GM19324 (cell line): ENCODE data around the gene RUSF1.
"Not testable (repeated sequence)": the region's sequence is repeated elsewhere in the genome, so short reads cannot be mapped to it uniquely, and the experiment has no call there.

Experiments
- ATAC-seq: cut with Tn5 transposase; IDR thresholded peaks from one replicate; pipeline ENCODE4 v1.9.1; 2021; ENCODE audit warnings: mild to moderate bottlenecking, moderate library complexity; ENCODE audit not compliant: unreplicated experiment, low FRiP score

RUSF1 gene

GRCh38 chr16:31488468-31489297 lies 19.5 kb downstream of the RUSF1 start:
- no peak for ATAC-seq

DNA sequence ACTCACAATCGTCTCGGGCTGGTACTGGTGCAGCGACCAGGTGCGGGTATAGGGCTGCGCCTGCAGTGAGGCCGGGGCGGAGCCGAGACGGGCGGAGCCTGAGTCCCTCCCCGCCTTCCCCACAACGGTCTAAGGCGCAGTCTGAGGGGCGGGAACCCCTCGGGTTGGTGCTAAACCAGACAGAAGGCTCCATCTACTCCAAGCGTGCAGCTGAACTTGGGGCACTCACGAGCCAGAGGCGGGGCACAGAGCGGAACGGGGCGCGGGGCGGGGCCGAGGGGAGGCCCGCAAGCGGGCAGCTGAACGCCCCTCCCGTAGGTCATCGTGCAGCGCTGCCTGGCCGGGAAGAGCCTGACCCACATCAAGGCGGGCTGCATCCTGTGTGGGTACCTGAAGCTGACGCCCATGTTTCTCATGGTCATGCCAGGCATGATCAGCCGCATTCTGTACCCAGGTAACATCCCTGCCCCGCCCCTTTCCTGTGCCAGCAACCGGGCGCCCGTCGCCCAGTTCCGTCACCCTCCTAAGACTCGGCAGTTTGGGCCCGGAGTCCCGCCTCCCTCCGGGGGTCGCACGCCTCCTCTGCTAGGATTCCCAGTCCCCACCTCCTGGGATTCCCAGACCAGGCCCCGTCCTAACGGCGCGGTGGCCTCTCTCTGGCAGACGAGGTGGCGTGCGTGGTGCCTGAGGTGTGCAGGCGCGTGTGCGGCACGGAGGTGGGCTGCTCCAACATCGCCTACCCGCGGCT lies 20.3 kb downstream of the RUSF1 start:
- peak; percentile 76 for ATAC-seq

DNA sequence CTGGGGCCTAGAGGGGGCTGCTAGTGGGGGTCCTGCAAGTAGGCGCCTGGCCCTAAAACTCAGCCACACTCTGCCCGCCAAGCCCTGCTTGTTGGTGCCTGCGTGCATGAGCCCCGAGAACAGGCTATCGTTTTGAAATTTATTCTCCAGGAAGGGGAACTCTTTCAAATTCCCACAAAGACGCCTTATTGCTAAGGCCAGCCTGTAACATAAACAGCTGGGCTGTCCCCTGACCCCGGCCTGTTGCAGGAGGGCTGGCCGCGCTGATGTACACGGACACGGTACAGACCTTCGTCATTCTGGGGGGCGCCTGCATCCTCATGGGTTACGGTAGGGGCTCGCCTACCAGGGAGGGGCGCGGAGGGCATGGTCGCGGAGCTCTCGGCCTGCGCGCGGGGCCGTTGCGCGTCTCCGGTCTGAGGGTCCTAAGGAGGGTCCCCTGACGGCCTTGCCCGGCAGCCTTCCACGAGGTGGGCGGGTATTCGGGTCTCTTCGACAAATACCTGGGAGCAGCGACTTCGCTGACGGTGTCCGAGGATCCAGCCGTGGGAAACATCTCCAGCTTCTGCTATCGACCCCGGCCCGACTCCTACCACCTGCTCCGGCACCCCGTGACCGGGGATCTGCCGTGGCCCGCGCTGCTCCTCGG lies 21.0 kb downstream of the RUSF1 start:
- no peak for ATAC-seq

DNA sequence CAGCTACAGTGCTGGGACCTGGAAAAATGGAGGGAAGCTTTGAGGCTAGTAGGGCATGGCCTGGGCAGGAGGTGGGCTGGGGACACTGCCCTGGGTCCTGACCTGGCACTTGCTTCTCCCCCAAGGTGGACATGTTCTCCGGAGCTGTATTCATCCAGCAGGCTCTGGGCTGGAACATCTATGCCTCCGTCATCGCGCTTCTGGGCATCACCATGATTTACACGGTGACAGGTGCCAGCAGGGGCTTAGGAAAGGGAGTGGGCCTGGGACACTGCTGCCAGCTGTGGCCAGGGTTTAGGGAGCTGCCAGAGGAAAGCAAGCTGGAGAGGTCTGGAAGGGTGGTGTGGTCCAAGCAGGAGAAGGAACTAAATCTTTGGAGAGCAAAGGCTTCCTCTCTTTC lies 22.1 kb downstream of the RUSF1 start:
- no peak for ATAC-seq

GRCh38 chr16:31485571-31485970 lies 22.6 kb downstream of the RUSF1 start:
- ATAC-seq, result no peak

GRCh38 chr16:31484491-31485171 lies 23.6 kb downstream of the RUSF1 start:
- no peak for ATAC-seq

DNA sequence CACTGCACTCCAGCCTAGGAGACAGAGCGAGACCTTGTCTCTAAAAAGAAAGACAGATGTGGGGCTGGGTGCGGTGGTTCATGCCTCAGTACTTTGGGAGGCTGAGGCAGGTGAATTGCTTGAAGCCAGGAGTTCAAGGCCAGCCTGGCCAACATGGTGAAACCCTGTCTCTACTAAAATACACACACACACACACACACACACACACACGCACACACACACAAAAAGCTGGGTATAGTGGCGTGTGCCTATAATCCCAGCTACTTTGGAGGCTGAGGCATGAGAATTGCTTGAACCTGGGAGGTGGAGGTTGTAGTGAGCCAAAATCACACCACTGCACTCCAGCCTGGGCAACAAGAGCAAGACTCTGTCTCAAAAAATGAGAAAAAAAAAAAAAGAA lies 24.1 kb downstream of the RUSF1 start:
- ATAC-seq, result not testable (repeated sequence)

- no peak for ATAC-seq
These were observed 25.1 kb downstream of the RUSF1 start, which contains the start of gene SLC5A2 for GRCh38 chr16:31483081-31483480. TSS of gene SLC5A2 (plus strand) at chr16:31483123. CDS start at chr16:31483137, 14 bp downstream.

DNA sequence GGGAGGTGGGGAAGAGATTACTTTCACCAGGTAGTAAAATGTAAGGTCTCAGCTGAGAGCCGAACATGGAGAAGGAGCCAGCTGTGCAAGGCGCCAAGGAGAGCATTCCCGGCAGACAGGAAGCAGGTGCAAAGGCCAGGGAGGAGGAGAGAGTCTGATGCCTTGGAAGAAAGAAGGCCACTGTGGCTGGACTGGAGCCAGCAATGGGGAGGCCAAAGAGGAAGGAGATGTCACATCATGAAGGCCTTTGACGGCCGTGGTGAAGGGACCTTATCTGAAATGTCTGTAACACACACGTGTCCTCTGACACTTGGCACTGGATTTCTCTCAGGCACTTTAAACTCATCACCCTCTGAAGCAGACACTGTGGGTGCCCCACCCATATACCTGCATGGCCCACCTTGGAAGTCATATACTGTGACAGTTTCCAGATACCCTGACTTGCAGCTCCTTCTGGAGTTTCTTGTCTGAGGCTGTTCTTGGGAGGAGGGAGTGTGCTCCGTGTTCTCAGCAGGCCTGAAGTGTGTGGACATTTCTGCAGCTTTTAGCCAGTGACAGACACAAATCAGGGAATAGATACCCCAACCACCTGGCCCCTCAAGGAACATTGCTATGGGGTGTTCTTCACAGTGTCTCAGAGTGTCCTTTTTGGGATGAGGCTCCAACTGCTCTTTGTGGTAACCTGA lies 27.2 kb downstream of the RUSF1 start:
- ATAC-seq, result no peak

- no peak for ATAC-seq
These were observed 28.4 kb downstream of the RUSF1 start for GRCh38 chr16:31479751-31480150.

GRCh38 chr16:31478956-31479355 lies 29.2 kb downstream of the RUSF1 start:
- ATAC-seq, result no peak

GRCh38 chr16:31477220-31478216 lies 30.7 kb downstream of the RUSF1 start:
- no peak for ATAC-seq

DNA sequence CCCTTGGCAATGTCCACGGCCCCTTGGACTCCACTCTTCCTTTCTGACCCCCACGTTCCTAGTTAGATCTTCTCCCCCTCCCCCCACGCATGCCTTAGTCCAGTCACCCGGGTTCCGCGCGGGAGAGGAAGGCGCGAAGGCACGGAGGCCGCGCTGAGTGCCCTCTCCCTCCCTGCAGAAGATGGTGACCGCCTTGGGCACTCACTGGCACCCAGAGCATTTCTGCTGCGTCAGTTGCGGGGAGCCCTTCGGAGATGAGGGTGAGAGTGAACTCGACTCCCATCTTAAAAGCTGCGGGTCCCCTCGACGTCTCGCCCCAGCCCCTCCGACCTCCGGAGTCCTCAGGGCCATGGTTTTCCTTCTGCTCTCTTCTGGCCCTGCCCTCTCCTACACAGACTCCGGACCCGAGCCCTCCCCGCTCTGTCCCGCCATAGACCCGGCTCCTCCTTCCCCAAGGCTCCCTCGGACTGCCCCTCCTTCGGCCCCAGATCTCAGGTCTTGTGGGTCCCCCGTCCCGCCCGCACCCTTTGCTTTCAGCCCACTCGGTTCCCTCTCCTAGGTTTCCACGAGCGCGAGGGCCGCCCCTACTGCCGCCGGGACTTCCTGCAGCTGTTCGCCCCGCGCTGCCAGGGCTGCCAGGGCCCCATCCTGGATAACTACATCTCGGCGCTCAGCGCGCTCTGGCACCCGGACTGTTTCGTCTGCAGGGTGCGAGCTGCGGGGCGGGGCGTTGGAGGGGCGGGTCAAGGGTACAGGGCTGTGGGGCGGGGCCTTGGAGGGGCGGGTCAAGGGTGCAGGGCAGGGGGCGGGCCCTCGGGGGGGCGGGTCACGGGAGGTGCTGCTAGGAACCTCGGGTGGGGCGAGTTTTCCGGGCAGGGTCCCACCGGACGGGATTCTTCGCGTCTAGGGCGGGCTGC lies 31.6 kb downstream of the RUSF1 start:
- no peak for ATAC-seq

DNA sequence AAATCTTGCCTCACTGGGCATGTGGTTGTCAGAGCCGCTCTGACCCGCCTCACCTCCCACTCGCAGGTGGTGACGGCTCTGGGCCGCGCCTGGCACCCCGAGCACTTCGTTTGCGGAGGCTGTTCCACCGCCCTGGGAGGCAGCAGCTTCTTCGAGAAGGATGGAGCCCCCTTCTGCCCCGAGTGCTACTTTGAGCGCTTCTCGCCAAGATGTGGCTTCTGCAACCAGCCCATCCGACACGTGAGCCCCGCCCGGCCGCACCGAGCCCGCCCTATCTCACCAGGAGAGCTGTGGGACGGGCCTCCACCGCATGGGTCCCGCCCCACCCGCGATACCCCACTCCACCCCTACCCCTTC lies 32.3 kb downstream of the RUSF1 start:
- no peak for ATAC-seq

DNA sequence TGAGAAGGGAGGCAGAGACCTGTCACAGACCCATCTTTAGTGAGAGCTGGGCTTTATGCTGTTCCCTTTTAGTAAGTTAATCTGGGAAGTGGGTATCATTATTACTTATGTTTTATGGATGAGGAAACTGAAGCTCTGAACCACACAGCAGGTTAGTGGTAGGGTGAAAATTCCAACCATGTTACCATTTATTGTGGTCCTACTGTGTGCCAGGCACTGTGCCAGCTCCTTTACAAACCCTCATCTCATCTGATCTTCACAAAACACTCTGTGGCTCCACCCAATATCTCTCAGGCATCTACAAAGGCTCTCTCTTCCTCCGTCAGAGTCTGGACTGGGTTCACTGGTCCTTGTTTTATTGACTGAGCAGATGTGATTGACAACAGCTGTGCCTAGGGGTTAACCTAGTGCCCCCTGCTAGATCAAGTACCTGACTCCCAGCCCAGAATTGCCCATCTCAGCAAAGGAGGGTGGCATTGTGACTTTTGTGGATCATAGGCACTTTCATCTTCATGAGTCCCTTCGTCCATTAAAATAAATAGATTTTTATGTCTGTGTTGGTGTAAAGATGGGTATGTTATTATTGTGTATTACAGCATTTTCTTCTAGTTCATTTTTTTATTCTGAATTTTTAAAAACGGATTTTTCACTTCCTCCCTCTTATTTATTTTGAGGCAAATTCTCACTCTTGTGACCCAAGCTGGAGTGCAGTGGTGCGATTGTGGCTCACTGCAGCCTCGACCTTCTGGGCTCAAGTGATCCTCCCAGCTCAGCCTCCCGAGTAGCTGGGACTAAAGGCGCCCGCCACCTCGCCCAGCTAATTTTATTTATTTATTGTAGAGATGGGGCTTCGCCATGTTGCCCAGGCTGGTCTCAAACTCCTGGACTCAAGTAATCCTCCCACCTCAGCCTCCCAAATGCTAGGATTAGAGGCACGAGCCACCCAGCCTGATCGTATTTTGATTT lies 33.1 kb downstream of the RUSF1 start:
- ATAC-seq, result no peak

DNA sequence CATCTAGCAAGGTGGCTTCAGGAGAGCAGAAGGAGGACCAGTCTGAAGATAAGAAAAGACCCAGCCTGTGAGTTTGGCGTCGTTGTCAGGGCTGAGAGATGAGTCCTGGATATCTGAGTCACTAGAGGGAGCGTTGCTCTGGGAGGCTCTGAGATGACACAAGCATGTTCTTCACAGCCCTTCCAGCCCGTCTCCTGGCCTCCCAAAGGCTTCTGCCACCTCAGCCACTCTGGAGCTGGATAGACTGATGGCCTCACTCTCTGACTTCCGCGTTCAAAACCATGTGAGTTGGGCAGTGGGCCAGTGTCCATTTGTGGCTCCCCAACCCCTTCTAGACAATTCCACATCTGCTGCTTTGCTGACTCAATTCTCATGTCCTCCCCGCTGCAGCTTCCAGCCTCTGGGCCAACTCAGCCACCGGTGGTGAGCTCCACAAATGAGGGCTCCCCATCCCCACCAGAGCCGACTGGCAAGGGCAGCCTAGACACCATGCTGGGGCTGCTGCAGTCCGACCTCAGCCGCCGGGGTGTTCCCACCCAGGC lies 33.9 kb downstream of the RUSF1 start:
- ATAC-seq, result no peak
